Measurements from ENCODE around the gene ST3GAL5.

DNA sequence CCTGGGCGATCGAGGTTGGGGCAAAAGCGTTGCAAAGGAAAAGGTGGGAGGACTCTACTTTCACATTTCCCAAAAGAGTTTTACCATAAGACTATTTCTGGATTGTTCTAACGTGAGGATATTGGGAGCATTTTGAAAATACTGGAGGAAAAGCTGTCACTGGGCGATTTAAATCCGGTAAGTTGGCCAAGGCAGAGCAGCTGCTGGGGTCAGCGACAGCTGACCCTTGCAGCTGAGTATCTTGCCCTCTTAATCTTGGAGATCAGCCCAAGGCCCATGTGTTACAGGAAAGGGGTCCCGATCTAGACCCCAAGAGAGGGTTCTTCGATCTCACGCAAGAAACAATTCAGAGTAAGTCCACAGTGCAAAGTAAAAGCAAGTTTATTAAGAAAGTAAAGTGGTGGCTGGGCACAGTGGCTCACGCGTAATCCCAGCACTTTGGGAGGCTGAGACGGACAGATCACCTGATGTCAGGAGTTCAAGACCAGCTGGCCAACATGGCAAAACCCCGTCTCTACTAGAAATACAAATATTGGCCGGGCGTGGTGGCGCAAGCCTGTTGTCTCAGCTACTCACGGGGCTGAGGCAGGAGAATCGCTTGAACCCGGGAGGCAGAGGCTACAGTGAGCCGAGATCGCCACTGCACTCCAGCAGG, 964 bp upstream of the ST3GAL5 start:
- TF ChIP-seq POLR2AphosphoS5 (IDR thresholded peaks at IDR 0.05; ENCODE audit: low read depth): no peak
- TF ChIP-seq CTCF (conservative IDR thresholded peaks at IDR 0.05; ENCODE audit: low read depth in 2 of 2): no peak
- TF ChIP-seq, protein P1, sequence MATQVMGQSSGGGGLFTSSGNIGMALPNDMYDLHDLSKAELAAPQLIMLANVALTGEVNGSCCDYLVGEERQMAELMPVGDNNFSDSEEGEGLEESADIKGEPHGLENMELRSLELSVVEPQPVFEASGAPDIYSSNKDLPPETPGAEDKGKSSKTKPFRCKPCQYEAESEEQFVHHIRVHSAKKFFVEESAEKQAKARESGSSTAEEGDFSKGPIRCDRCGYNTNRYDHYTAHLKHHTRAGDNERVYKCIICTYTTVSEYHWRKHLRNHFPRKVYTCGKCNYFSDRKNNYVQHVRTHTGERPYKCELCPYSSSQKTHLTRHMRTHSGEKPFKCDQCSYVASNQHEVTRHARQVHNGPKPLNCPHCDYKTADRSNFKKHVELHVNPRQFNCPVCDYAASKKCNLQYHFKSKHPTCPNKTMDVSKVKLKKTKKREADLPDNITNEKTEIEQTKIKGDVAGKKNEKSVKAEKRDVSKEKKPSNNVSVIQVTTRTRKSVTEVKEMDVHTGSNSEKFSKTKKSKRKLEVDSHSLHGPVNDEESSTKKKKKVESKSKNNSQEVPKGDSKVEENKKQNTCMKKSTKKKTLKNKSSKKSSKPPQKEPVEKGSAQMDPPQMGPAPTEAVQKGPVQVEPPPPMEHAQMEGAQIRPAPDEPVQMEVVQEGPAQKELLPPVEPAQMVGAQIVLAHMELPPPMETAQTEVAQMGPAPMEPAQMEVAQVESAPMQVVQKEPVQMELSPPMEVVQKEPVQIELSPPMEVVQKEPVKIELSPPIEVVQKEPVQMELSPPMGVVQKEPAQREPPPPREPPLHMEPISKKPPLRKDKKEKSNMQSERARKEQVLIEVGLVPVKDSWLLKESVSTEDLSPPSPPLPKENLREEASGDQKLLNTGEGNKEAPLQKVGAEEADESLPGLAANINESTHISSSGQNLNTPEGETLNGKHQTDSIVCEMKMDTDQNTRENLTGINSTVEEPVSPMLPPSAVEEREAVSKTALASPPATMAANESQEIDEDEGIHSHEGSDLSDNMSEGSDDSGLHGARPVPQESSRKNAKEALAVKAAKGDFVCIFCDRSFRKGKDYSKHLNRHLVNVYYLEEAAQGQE (IDR thresholded peaks at IDR 0.05; ENCODE audit: unreplicated experiment): no peak
- no peak for TF ChIP-seq JUNB (IDR thresholded peaks at IDR 0.05; ENCODE audit: unreplicated experiment)
- TF ChIP-seq CREB1 (CRISPR knock-in tag; IDR thresholded peaks at IDR 0.05; ENCODE audit: low read depth): no peak

Data from GM23338 (cell line).